GM23248 (cell line): Measurements from ENCODE around the gene CADPS2. TPM values are rescaled to one million over a fixed set of nuclear protein-coding genes. Genes with fewer than 3 reads are reported as not detected.

Experiments used
- DNase-seq: peaks from one replicate; pipeline ENCODE4 v3.0.0-alpha.2; 2015
- H2AFZ ChIP-seq: fragments of 200-600 bp; sonication (generic); 2 replicates; pipeline ENCODE4 v1.6.1; 2016; ENCODE audit warnings: antibody characterized with exemption
- H3F3A ChIP-seq: fragments of 200-600 bp; sonication (generic); 2 replicates; pipeline ENCODE4 v1.6.1; 2016; ENCODE audit warnings: mild to moderate bottlenecking, antibody characterized with exemption, mixed run types; ENCODE audit not compliant: insufficient read depth
- H3K27ac ChIP-seq: fragments of 200-600 bp; sonication (generic); 2 replicates; pipeline ENCODE4 v1.5.1; 2016; ENCODE audit warnings: mild to moderate bottlenecking
- H3K27me3 ChIP-seq: fragments of 200-600 bp; sonication (generic); replicated peaks from 2 replicates; pipeline ENCODE4 v1.6.1; 2016; ENCODE audit warnings: mild to moderate bottlenecking; ENCODE audit not compliant: insufficient read depth
- H3K36me3 ChIP-seq: fragments of 200-600 bp; sonication (generic); 2 replicates; pipeline ENCODE4 v1.6.1; 2016; ENCODE audit warnings: low read depth, mild to moderate bottlenecking
- H3K4me1 ChIP-seq: fragments of 200-600 bp; sonication (generic); 2 replicates; pipeline ENCODE4 v1.6.1; 2016; ENCODE audit warnings: mild to moderate bottlenecking; ENCODE audit not compliant: insufficient read depth
- H3K4me2 ChIP-seq: fragments of 200-600 bp; sonication (generic); one replicate; pipeline ENCODE4 v1.6.1; 2016; ENCODE audit warnings: mild to moderate bottlenecking; ENCODE audit not compliant: unreplicated experiment
- H3K4me3 ChIP-seq: fragments of 200-600 bp; sonication (generic); 2 replicates; pipeline ENCODE4 v1.5.1; 2016; ENCODE audit warnings: mild to moderate bottlenecking
- H3K79me2 ChIP-seq: fragments of 200-600 bp; sonication (generic); 2 replicates; pipeline ENCODE4 v1.6.1; 2016; ENCODE audit warnings: mild to moderate bottlenecking; ENCODE audit not compliant: insufficient read depth
- H3K9ac ChIP-seq: fragments of 200-600 bp; sonication (generic); 2 replicates; pipeline ENCODE4 v1.6.1; 2016; ENCODE audit warnings: mild to moderate bottlenecking
- H3K9me2 ChIP-seq: fragments of 200-600 bp; sonication (generic); 2 replicates; pipeline ENCODE4 v1.6.1; 2016; ENCODE audit warnings: mixed run types, mild to moderate bottlenecking, moderate library complexity; ENCODE audit not compliant: insufficient read depth
- H3K9me3 ChIP-seq: fragments of 200-600 bp; sonication (generic); one replicate; pipeline ENCODE4 v1.6.1; 2017; ENCODE audit warnings: low read depth
- H4K20me1 ChIP-seq: fragments of 200-600 bp; sonication (generic); 2 replicates; pipeline ENCODE4 v1.6.0; 2016; ENCODE audit not compliant: insufficient read depth
- EZH2 ChIP-seq: fragments of 200-600 bp; sonication (generic); IDR thresholded peaks from 2 replicates; pipeline ENCODE4 v1.6.1; 2018; ENCODE audit warnings: antibody characterized with exemption, mild to moderate bottlenecking; ENCODE audit not compliant: insufficient read depth, poor library complexity, severe bottlenecking
- EZH2phosphoT487 ChIP-seq: fragments of 200-600 bp; sonication (generic); IDR thresholded peaks from 2 replicates; pipeline ENCODE4 v1.6.1; 2018; ENCODE audit warnings: antibody characterized with exemption, moderate library complexity, mild to moderate bottlenecking, low read depth; ENCODE audit not compliant: insufficient read depth
- WGBS, 2 experiments: methylation state at CpG; one replicate each; pipeline ENCODE4 v1.1.6; 2015 to 2017; ENCODE audit warnings: low lambda C conversion rate in 2 of 2, low coverage in 1 of 2; ENCODE audit errors: missing lambda C conversion rate in 2 of 2; 5-methylcytosine and 5-hydroxymethylcytosine counted together
- in situ Hi-C: fragments of 300-500 bp; cut with MboI; formaldehyde crosslinking; loops from 2 replicates; pipeline ENCODE4 v1.15.0; 2020
- polyA plus RNA-seq: library from polyadenylated mRNA; unstranded; fragments of >200 nt; fragmentation: Nextera tagmentation; extraction: Ambion mirVana; gene quantifications from 2 replicates; pipeline ENCODE4 v1.2.1, GENCODE V29; 2016
- total RNA-seq: library from RNA; depleted of rRNA; stranded (reverse); fragments of >200 nt; shearing (Covaris generic); gene quantifications from 2 replicates; pipeline ENCODE4 v1.2.3, GENCODE V29; 2014

Gene CADPS2
- total and polyA plus RNA-seq, 2 experiments from 2014 or later = 0.06 to 0.43 TPM

- in situ Hi-C loops = no loop called here
- no peak overlapping the region for H3K4me2 ChIP-seq
Measured at GRCh38 chr7:122305475-122306319, 580.6 kb downstream of the CADPS2 start.

GRCh38 chr7:122304996-122305421 is 581.3 kb downstream of the CADPS2 start:
- Histone ChIP-seq H2AFZ (no peak overlapping the region), H3K4me3 (no peak overlapping the region), H3K27ac (no peak overlapping the region), H3K4me1 (no peaks in the 10 kb centered on the region), H3K9me2 (no peaks in the 10 kb centered on the region), H3K9me3 (no peaks in the 10 kb centered on the region), H3K79me2 (no peaks in the 10 kb centered on the region), H4K20me1 (no peaks in the 10 kb centered on the region), H3K4me2 (no peak overlapping the region), H3F3A (no peaks in the 10 kb centered on the region), H3K9ac (no peak overlapping the region), H3K36me3 (no peaks in the 10 kb centered on the region), H3K27me3 (peaks cover 96% of the 10 kb centered on the region)
- 2 to 5% methylated on average over 24 of the region's 24 CpGs for WGBS, 2 experiments
- TF ChIP-seq EZH2 (no peak), EZH2phosphoT487 (no peak)
- DNase-seq = peak; percentile 36
- in situ Hi-C loops = no loop called here

More at GRCh38 chr7:122305475-122306319, 580.6 kb downstream of the CADPS2 start:
- Histone ChIP-seq H3K36me3 (no peaks in the 10 kb centered on the region), H3K9ac (no peak overlapping the region), H4K20me1 (no peaks in the 10 kb centered on the region), H3F3A (no peaks in the 10 kb centered on the region), H3K4me3 (no peak overlapping the region), H3K9me2 (no peaks in the 10 kb centered on the region), H3K79me2 (no peaks in the 10 kb centered on the region), H3K27ac (no peak overlapping the region), H2AFZ (no peak overlapping the region), H3K27me3 (peaks cover 96% of the 10 kb centered on the region), H3K9me3 (no peaks in the 10 kb centered on the region), H3K4me1 (no peaks in the 10 kb centered on the region)
- 8% methylated on average over 51 to 65 of the region's 65 CpGs for WGBS, 2 experiments
- peak; percentile 54 for TF ChIP-seq EZH2
- 0 out of 2 replicates have a peak, but pooled peaks have one; percentile 5 for TF ChIP-seq EZH2phosphoT487
- no peak for DNase-seq

- 0 out of 2 replicates have a peak, but pooled peaks have one; percentile 32 for TF ChIP-seq EZH2phosphoT487
- peak; percentile 56 for TF ChIP-seq EZH2
- Histone ChIP-seq H2AFZ (no peak within 1 kb of the TSS), H3K36me3 (no peaks in the 10 kb centered on the region), H3K4me2 (no peak within 1 kb of the TSS), H3F3A (no peaks in the 10 kb centered on the region), H3K27ac (no peak within 1 kb of the TSS), H3K9me3 (no peaks in the 10 kb centered on the region), H3K4me1 (no peaks in the 10 kb centered on the region), H3K4me3 (no peak within 1 kb of the TSS), H3K9me2 (no peaks in the 10 kb centered on the region), H3K27me3 (peaks cover 96% of the 10 kb centered on the region), H4K20me1 (no peaks in the 10 kb centered on the region), H3K79me2 (no peaks in the 10 kb centered on the region), H3K9ac (no peak within 1 kb of the TSS)
- DNase-seq = peak; percentile 19
- in situ Hi-C loops = no loop called here
- WGBS, 2 experiments = 4% methylated on average over 30 to 35 of the region's 35 CpGs
Measured at GRCh38 chr7:122304319-122304975, 581.8 kb downstream of the CADPS2 start, which contains the start of gene FEZF1. Gene FEZF1 (minus strand): TSS chr7:122304750. CDS start chr7:122304437, 313 bp downstream.

- no peak overlapping the region for H3K27ac ChIP-seq
- H3K79me2 ChIP-seq = no peaks in the 10 kb centered on the region
- H4K20me1 ChIP-seq = no peaks in the 10 kb centered on the region
- no peak overlapping the region for H3K9ac ChIP-seq
- no peaks in the 10 kb centered on the region for H3K4me1 ChIP-seq
- no peaks in the 10 kb centered on the region for H3K9me2 ChIP-seq
- H3K4me2 ChIP-seq = no peak overlapping the region
- no peaks in the 10 kb centered on the region for H3K36me3 ChIP-seq
- TF ChIP-seq EZH2phosphoT487 = no peak
- TF ChIP-seq EZH2 = peak; percentile 5
- H3K27me3 ChIP-seq = peaks cover 96% of the 10 kb centered on the region
- no peaks in the 10 kb centered on the region for H3F3A ChIP-seq
- no peaks in the 10 kb centered on the region for H3K9me3 ChIP-seq
- H2AFZ ChIP-seq = no peak overlapping the region
- no peak for DNase-seq
- H3K4me3 ChIP-seq = no peak overlapping the region
- 6% methylated on average over 34 to 46 of the region's 48 CpGs for WGBS, 2 experiments
- in situ Hi-C loops = no loop called here
Measured at GRCh38 chr7:122303531-122304318, 582.5 kb downstream of the CADPS2 start.
